IMR-90 (cell line): ENCODE measurements around the gene DNAJC3. TPM values are rescaled to one million over a fixed set of nuclear protein-coding genes. Genes with fewer than 3 reads are reported as not detected.
"Not testable (repeated sequence)": the region's sequence is repeated elsewhere in the genome, so short reads cannot be mapped to it uniquely, and the experiment has no call there.

ENCODE experiments used
- ATAC-seq: fragments of 200-7000 bp; cut with Tn5 transposase; 2 replicates; pipeline ENCODE4 v1.9.1; 2020; ENCODE audit warnings: low read depth, mild to moderate bottlenecking, moderate library complexity
- BruUV-seq: library from RNA; stranded (reverse); fragments of 400-500 nt; replicated peaks from 2 replicates; lab custom pipeline; 2021; lab: Mats Ljungman, UMichigan
- CTCF ChIA-PET: fragments of 300-600 bp; formaldehyde crosslinking; extraction: SDS; loops from one replicate; lab custom pipeline; 2021; ENCODE audit warnings: antibody characterized with exemption; lab: Yijun Ruan, JAX
- POLR2A ChIA-PET: fragments of 300-600 bp; sonication (Branson Sonifier 250); formaldehyde crosslinking; loops from one replicate; lab custom pipeline; 2022; ENCODE audit warnings: antibody characterized with exemption; ENCODE audit not compliant: unreplicated experiment; lab: Charles Lee
- DNase-seq: peaks from one replicate; pipeline ENCODE4 v3.0.0; 2013
- H2AFZ ChIP-seq: replicated peaks from 2 replicates; pipeline ENCODE3; 2013; ENCODE audit warnings: low read length, mild to moderate bottlenecking; ENCODE audit not compliant: poor library complexity
- H2AK5ac ChIP-seq: 2 replicates; pipeline ENCODE4 v1.6.1; 2013; ENCODE audit warnings: low read depth, low read length, inconsistent platforms
- H2AK9ac ChIP-seq: replicated peaks from 2 replicates; pipeline ENCODE3; 2013; ENCODE audit warnings: mild to moderate bottlenecking, low read depth, low read length, moderate library complexity; ENCODE audit not compliant: poor library complexity
- H2BK120ac ChIP-seq: 2 replicates; pipeline ENCODE4 v1.6.1; 2013; ENCODE audit warnings: low read depth, low read length, inconsistent platforms
- H2BK15ac ChIP-seq: 3 replicates; pipeline ENCODE4 v1.6.1; 2013; ENCODE audit warnings: low read depth, low read length, inconsistent platforms
- H2BK20ac ChIP-seq: 2 replicates; pipeline ENCODE4 v1.6.1; 2013; ENCODE audit warnings: low read depth, mild to moderate bottlenecking, inconsistent platforms, low read length, moderate library complexity
- H2BK5ac ChIP-seq: 2 replicates; pipeline ENCODE4 v1.6.1; 2013; ENCODE audit warnings: mild to moderate bottlenecking, low read depth, low read length, inconsistent platforms; ENCODE audit not compliant: poor library complexity, severe bottlenecking
- H3K14ac ChIP-seq: replicated peaks from 2 replicates; pipeline ENCODE4 v1.6.1; 2013; ENCODE audit warnings: low read depth, low read length, inconsistent platforms
- H3K18ac ChIP-seq: 2 replicates; pipeline ENCODE4 v1.6.1; 2013; ENCODE audit warnings: low read depth, low read length, control low read depth
- H3K23ac ChIP-seq: 2 replicates; pipeline ENCODE4 v1.6.1; 2013; ENCODE audit warnings: low read depth, low read length, inconsistent platforms
- H3K27ac ChIP-seq: 2 replicates; pipeline ENCODE4 v1.5.1; 2013; ENCODE audit warnings: mild to moderate bottlenecking, control low read depth, low read length; ENCODE audit not compliant: insufficient read depth
- H3K27me3 ChIP-seq: 2 replicates; pipeline ENCODE4 v1.6.1; 2013; ENCODE audit warnings: low read length; ENCODE audit not compliant: control insufficient read depth, insufficient read depth
- H3K36me3 ChIP-seq: 2 replicates; pipeline ENCODE4 v1.6.1; 2013; ENCODE audit warnings: low read length, mixed read lengths; ENCODE audit not compliant: control insufficient read depth, insufficient read depth
- H3K4ac ChIP-seq: 2 replicates; pipeline ENCODE4 v1.6.1; 2013; ENCODE audit warnings: low read depth, low read length, inconsistent platforms
- H3K4me1 ChIP-seq: 2 replicates; pipeline ENCODE4 v1.6.1; 2013; ENCODE audit warnings: low read length, mixed read lengths; ENCODE audit not compliant: control insufficient read depth, insufficient read depth
- H3K4me2 ChIP-seq: 2 replicates; pipeline ENCODE4 v1.6.1; 2013; ENCODE audit warnings: low read depth, mild to moderate bottlenecking, control low read depth, low read length, moderate library complexity
- H3K4me3 ChIP-seq: 2 replicates; pipeline ENCODE4 v1.5.1; 2013; ENCODE audit warnings: low read depth, mild to moderate bottlenecking, control low read depth, low read length, moderate library complexity; ENCODE audit not compliant: insufficient read depth
- H3K56ac ChIP-seq: 2 replicates; pipeline ENCODE4 v1.6.1; 2013; ENCODE audit warnings: low read length, inconsistent platforms; ENCODE audit not compliant: insufficient read depth; ENCODE audit errors: extremely low read depth
- H3K79me1 ChIP-seq, 2 experiments: 2 replicates each; pipeline ENCODE4 v1.6.1; 2013; ENCODE audit warnings: low read length in 2 of 2, inconsistent platforms in 1 of 2, low read depth in 1 of 2
- H3K9ac ChIP-seq: 2 replicates; pipeline ENCODE4 v1.6.1; 2013; ENCODE audit warnings: low read depth, low read length, control low read depth
- H3K9me1 ChIP-seq: 2 replicates; pipeline ENCODE4 v1.6.1; 2013; ENCODE audit warnings: low read length, inconsistent platforms; ENCODE audit not compliant: insufficient read depth
- H3K9me3 ChIP-seq: 2 replicates; pipeline ENCODE4 v1.6.1; 2013; ENCODE audit warnings: low read length; ENCODE audit not compliant: control insufficient read depth, insufficient read depth
- H4K20me1 ChIP-seq: 2 replicates; pipeline ENCODE4 v1.6.1; 2013; ENCODE audit warnings: low read length, inconsistent platforms; ENCODE audit not compliant: insufficient read depth
- H4K5ac ChIP-seq: 2 replicates; pipeline ENCODE4 v1.6.1; 2013; ENCODE audit warnings: mild to moderate bottlenecking, low read depth, low read length, control low read depth
- H4K8ac ChIP-seq, 2 experiments: 2 replicates each; pipeline ENCODE4 v1.6.1; 2013; ENCODE audit warnings: low read depth in 2 of 2, low read length in 2 of 2, control low read depth in 1 of 2, inconsistent platforms in 1 of 2
- H4K91ac ChIP-seq: 2 replicates; pipeline ENCODE4 v1.6.1; 2013; ENCODE audit warnings: low read depth, low read length, inconsistent platforms; ENCODE audit not compliant: insufficient read depth
- FOS ChIP-seq: fragments of 150-350 bp; IDR thresholded peaks from 2 replicates; pipeline ENCODE4 v1.6.1; 2016; ENCODE audit warnings: low read depth, low read length
- NFE2L2 ChIP-seq: fragments of 150-350 bp; IDR thresholded peaks from 2 replicates; pipeline ENCODE4 v1.6.1; 2016; ENCODE audit warnings: low read depth, mild to moderate bottlenecking, low read length
- RCOR1 ChIP-seq: IDR thresholded peaks from 2 replicates; pipeline ENCODE4 v1.6.1; 2012; ENCODE audit warnings: mild to moderate bottlenecking, low read length, improper control_type of control experiment; ENCODE audit not compliant: insufficient replicate concordance
- WGBS, 2 experiments: methylation state at CpG; one replicate each; pipeline versions ENCODE4 v1.1.5 to v1.1.7; 2013; ENCODE audit warnings: missing lambda C conversion rate in 2 of 2; ENCODE audit not compliant: insufficient read length in 1 of 2; ENCODE audit errors: extremely low coverage in 2 of 2; 5-methylcytosine and 5-hydroxymethylcytosine counted together
- dilution Hi-C: fragments of 300-500 bp; cut with HindIII; formaldehyde crosslinking; loops from one replicate; pipeline ENCODE4 v1.14.3; 2018; ENCODE audit warnings: low sequenced_read_pairs; ENCODE audit not compliant: unreplicated experiment
- in situ Hi-C: fragments of 300-500 bp; cut with MboI; formaldehyde crosslinking; loops from 3 replicates; pipeline ENCODE4 v1.14.3; 2019; ENCODE audit warnings: low sequenced_read_pairs, inconsistent platforms, mixed read lengths
- intact Hi-C: fragments of 100-400 bp; cut with micrococcal nuclease; formaldehyde crosslinking; loops from 2 replicates; pipeline ENCODE4 v1.10.0; 2022
- polyA plus RNA-seq, 3 experiments: library from polyadenylated mRNA; depleted of rRNA; stranded (reverse); fragments of >200 nt; gene quantifications; 2 replicates each; pipeline ENCODE4 v1.2.3, GENCODE V29; 2012; ENCODE audit warnings: low replicate concordance in 1 of 3
- total RNA-seq: library from RNA; depleted of rRNA; stranded (reverse); fragments of >200 nt; gene quantifications from 2 replicates; pipeline ENCODE4 v1.2.3, GENCODE V29; 2012

Gene DNAJC3
- total and polyA plus RNA-seq, 2 of the 4 experiments (the other 2 are of a cell fraction), result 10.7 to 28.5 TPM

GRCh38 chr13:95788100-95788463, 111.1 kb downstream of the DNAJC3 start:
- no peak for DNase-seq
- intact Hi-C loops, result no loop called here
- H3K23ac ChIP-seq, result no peak overlapping the region
- H4K20me1 ChIP-seq, result peaks cover 12% of the 10 kb centered on the region; the same call in 1 of the 2 replicates
- H2BK5ac ChIP-seq, result no peak overlapping the region
- H2BK120ac ChIP-seq, result no peak overlapping the region
- in situ Hi-C loops, result no loop called here
- H3K4ac ChIP-seq, result no peak overlapping the region
- no peak for ATAC-seq
- no peak overlapping the region for H4K8ac ChIP-seq
- no peak overlapping the region for H4K5ac ChIP-seq
- no peak overlapping the region for H2AK5ac ChIP-seq
- H3K9ac ChIP-seq, result no peak overlapping the region
- H3K4me2 ChIP-seq, result no peak overlapping the region
- H2AK9ac ChIP-seq, result no peak overlapping the region
- H2BK15ac ChIP-seq, result no peak overlapping the region
- CTCF ChIA-PET, result interaction anchor here (0.8 kb wide), 1 partner anchor 18 kb away, joined by 5 read pairs; no protein-coding TSS in a partner anchor
- POLR2A ChIA-PET, result no interaction called here
- BruUV-seq, result no TSS peak
- H2BK20ac ChIP-seq, result no peak overlapping the region
- H3K9me3 ChIP-seq, result no peaks in the 10 kb centered on the region
- H3K27ac ChIP-seq, result no peak overlapping the region
- no peak overlapping the region for H4K91ac ChIP-seq
- peaks cover 10% of the 10 kb centered on the region for H3K4me1 ChIP-seq
- no peak overlapping the region for H3K56ac ChIP-seq
- H3K18ac ChIP-seq, result no peak overlapping the region
- H3K79me1 ChIP-seq, result peaks cover 0 to 21% of the 10 kb centered on the region in 2 experiments; a peak in 3 of 4 replicates
- dilution Hi-C loops, result no loop called here
- TF ChIP-seq NFE2L2 (no peak), RCOR1 (no peak), FOS (no peak)
- no peak overlapping the region for H3K4me3 ChIP-seq
- H3K36me3 ChIP-seq, result peaks cover 16% of the 10 kb centered on the region
- H2AFZ ChIP-seq, result no peak overlapping the region
- no peaks in the 10 kb centered on the region for H3K27me3 ChIP-seq
- no peak overlapping the region for H3K14ac ChIP-seq
- peaks cover 6% of the 10 kb centered on the region for H3K9me1 ChIP-seq
- no CpG with 5 or more reads among the region's 2 CpGs for WGBS, 2 experiments

- H4K20me1 ChIP-seq, H4K91ac ChIP-seq, H3K9me3 ChIP-seq, H3K9me1 ChIP-seq, H3K18ac ChIP-seq, H2BK120ac ChIP-seq, ATAC-seq, H4K5ac ChIP-seq, H3K14ac ChIP-seq, H3K27ac ChIP-seq, H2AFZ ChIP-seq, H3K23ac ChIP-seq, H3K9ac ChIP-seq, intact Hi-C loops, H2BK15ac ChIP-seq, H3K4me3 ChIP-seq, POLR2A ChIA-PET, H4K8ac ChIP-seq, H3K27me3 ChIP-seq, dilution Hi-C loops, H2BK20ac ChIP-seq, H3K4ac ChIP-seq, H2AK5ac ChIP-seq, H3K56ac ChIP-seq, DNase-seq, H2BK5ac ChIP-seq, in situ Hi-C loops, H2AK9ac ChIP-seq, H3K4me1 ChIP-seq, H3K4me2 ChIP-seq, BruUV-seq: not testable (repeated sequence)
- H3K36me3 ChIP-seq, result peaks cover 16% of the 10 kb centered on the region
- CTCF ChIA-PET, result interaction anchor here (0.6 to 1.1 kb wide), 2 partner anchors 24 to 30 kb away, joined by 3 to 4 read pairs; no protein-coding TSS in a partner anchor
- H3K79me1 ChIP-seq, result peaks cover 0 to 11% of the 10 kb centered on the region in 2 experiments; a peak in 2 of 4 replicates
Observed at GRCh38 chr13:95789315-95789714, 112.4 kb downstream of the DNAJC3 start.
